Measurements from ENCODE around the gene TUT1. TPM values are rescaled to one million over a fixed set of nuclear protein-coding genes. Genes with fewer than 3 reads are reported as not detected.
A peak's percentile ranks its signal among the peaks of the same experiment; 100 is the strongest.
"Not testable (repeated sequence)": the region's sequence is repeated elsewhere in the genome, so short reads cannot be mapped to it uniquely, and the experiment has no call there.

The TUT1 gene
- total RNA-seq, 1 donor from 2014 or later = 30.4 TPM

DNA sequence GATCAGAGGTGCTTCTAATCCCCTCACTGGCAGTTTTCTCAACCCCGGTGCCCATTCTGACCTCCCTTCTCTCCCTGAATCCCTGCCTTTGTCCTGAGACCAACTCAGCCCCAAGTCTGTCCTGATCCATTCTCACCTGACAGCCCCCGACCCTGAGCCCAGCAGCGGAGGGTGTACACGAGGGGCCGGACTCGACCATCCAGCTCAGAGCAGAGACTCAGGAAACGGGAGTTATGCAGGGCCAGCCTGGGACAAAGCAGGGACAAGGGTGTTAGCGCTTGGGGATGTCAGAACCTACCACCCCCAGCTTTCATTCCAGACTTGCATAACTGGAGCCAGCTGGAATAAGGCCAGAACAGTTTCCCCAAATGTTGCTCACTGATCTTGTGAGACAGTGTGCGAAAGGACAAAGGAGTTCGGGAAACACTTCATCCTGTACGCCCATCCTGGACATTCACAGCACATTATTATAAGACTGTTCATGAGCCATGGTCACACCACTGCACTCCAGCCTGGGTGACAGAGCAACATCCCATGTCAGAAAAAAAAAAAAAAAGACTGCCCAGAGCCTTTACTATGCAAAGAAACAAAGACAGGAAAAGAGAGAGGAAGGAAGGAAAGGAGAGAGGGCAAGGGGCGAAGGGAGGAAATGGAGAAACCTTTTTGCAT is 14.1 kb downstream of the TUT1 start:
- no peak for DNase-seq (ENCODE audit: low spot score)

GRCh38 chr11:62575837-62576236 is 15.5 kb downstream of the TUT1 start:
- no peak for DNase-seq (ENCODE audit: low spot score)

DNA sequence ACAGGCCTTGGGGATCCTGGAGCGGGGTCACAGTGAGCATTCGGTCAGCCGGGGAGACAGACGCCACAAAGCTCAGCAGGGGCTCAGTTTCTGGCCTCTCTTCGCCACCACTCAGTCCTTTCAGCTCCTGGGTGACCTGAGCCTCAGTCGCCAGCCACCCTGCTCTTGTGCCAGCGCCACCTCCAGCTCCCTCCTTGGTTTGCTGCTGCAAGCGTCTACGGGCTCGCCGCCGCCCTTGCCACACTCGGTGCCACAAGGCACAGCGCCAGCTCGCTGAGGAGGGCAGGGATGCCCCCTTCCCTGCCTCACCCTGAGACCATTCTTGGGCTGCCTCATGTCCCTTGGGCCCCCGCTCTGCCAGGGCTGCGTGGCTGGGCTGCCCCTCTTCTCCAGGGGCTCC is 16.2 kb downstream of the TUT1 start:
- DNase-seq (ENCODE audit: low spot score) = no peak

- no peak for DNase-seq (ENCODE audit: low spot score)
Observed at GRCh38 chr11:62574363-62575071, 16.8 kb downstream of the TUT1 start.

GRCh38 chr11:62573592-62574362 is 17.5 kb downstream of the TUT1 start, which contains the start of gene EEF1G:
TSS of gene EEF1G (minus strand) at chr11:62573891. CDS start at chr11:62573842, 49 bp downstream.
- DNase-seq (ENCODE audit: low spot score) = peak; percentile 99

DNA sequence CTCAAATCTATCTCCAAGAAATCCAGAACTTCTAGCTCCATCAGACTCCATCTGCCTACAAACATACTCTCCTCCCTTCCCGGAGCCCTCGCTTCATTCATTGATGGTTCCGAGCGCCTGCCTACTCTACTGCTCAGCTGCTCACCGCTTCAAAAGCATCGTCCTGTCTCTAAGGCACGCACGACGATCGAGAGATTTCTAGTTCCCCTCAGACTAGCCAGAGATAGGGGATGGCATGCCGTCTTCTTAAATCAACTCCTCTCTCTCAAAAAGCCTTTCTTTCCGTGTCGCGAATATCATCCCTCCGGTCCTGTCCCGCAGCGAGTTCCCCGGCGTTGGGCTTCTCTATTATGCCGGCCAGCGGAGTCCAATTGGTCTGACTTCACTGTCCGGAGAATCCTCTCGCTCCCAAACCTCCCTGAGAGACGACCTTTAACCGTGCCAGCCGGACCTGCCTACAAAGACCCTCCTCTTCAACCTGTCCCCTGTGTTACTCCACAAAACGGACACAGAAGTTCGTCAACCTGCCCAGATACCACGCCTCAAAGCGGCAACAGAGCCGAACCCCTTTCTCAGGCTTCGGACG is 18.2 kb downstream of the TUT1 start:
- DNase-seq (ENCODE audit: low spot score) = no peak

DNA sequence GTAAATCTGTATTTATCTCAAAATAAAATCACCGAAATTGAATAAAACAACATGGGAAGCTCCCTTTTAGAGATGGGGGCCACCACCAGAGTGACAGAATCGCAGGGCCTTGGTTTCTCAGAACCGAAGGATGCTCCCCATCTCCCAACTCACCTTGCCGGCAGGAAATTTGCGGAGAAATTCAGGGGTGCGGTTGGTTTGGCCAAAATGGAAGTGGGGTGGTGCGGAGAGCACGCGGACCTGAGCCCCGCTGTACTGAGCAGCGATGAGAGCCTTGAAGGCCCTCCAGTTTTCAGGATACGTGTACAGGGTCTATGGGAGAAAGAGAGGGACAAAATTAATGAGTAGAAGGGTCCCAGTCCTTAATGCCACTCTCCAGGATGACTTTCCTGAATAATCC is 18.9 kb downstream of the TUT1 start:
- DNase-seq (ENCODE audit: low spot score) = no peak

DNA sequence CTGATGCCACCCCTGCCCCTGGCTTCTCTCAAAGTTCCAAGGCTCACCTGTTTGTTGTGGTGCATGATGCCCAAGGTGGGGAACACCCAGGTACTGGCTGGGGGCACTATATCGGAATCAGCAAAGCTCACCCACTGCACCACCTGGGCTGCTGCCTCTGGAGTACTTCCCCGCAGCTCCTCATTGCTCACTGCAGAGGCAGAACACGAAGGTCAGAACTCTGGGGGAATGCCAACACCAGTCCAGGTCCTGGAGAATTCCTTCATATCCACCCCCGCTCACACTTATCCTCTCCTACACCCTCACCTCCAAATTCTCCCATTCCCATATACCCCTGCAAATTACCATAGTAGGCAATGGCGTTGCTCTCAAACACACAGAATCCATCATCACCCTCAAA is 19.8 kb downstream of the TUT1 start:
- not testable (repeated sequence) for DNase-seq (ENCODE audit: low spot score)

- DNase-seq (ENCODE audit: low spot score) = not testable (repeated sequence)
Observed at GRCh38 chr11:62570903-62571302, 20.4 kb downstream of the TUT1 start.

GRCh38 chr11:62569611-62570010 is 21.7 kb downstream of the TUT1 start:
- DNase-seq (ENCODE audit: low spot score) = no peak

DNA sequence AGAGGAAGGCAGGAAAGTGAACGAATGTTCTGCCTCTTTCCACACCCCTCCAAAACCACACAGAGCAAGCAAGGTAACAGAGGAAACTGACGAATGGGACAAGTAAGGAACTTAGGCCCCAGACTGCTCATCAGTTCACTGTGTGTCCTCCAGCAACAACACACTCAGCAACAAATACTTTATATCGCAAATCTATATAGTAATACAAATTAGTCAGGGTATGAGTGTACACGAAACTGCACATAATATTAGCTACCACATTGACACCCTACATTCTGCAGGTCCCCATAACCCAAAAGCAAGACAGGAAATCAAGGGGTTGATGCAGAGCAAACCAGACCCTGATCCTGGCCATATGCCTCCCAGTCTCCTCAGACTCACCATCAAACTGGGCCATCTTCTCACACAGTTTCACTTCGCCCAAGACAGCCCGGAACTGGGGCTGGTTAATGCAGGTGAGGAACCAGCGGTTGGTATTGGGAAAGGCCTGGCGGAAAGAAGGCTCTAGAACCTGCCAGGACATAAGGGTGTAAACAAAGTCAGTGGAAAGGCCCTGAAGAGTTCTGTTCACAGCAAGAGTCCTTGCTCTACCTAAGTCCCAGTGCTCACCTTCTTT is 24.2 kb downstream of the TUT1 start:
- no peak for DNase-seq (ENCODE audit: low spot score)

GRCh38 chr11:62566247-62566646 is 25.1 kb downstream of the TUT1 start:
- no peak for DNase-seq (ENCODE audit: low spot score)

DNA sequence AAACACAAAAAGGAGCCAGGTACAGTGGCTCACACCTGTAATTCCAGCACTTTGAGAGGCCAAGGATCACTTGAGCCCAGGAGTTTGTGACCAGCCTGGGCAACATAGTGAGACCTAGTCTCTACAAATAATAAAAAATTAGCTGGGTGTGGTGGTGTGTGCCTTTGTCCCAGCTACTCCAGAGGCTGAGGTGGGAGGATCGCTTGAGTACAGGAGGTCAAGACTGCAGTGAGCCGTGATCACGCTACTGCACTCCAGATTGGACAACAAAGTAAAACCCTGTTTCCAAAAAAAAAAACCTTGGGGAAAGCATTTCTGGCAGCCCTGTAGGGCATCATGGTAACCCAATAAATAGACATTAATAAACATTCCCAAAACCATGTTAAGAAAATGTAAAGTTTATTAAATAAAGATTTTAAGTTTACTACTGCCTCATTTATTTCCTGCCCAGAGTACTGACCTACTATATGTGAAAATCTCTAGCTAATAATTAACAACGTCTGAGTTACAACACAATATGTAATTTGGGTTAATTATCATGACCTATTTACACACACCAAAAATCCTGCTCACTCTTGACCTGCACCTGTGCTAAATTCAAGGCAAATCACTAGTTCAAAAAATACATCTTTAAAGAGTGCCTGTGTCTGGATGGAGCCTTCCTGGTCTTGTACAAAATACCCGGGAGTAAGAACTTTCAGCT is 26.1 kb downstream of the TUT1 start:
- no peak for DNase-seq (ENCODE audit: low spot score)

DNA sequence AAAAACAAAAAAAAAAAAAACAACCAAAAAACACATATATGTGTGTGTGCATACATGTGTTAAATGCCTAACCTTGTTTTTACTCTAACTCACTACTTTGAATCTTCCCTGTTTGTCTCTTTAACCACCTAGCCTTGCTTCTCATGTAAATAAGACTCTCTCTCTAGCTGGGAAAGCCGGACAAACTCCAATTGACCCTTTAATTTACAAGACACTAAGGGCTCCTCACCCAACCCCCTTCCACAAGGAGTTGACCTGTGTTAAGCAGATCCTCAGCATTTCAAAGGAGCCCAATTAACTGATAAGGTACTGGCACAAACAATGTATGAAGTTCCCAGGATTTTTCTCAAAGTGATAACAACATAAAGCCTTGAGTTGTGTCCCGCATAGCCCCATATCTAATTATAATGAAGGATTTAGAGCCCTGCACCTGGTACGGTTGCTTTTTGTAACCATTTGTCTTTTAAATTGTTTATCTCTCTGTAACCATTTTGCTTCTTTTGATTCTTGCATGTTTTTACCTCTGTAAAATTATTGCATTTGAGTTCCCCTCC is 29.6 kb downstream of the TUT1 start:
- DNase-seq (ENCODE audit: low spot score) = not testable (repeated sequence)

GRCh38 chr11:62560566-62561103 is 30.7 kb downstream of the TUT1 start:
- peak; percentile 92 for DNase-seq (ENCODE audit: low spot score)

- not testable (repeated sequence) for DNase-seq (ENCODE audit: low spot score)
Observed at GRCh38 chr11:62559626-62560025, 31.7 kb downstream of the TUT1 start.

GRCh38 chr11:62559204-62559603 is 32.1 kb downstream of the TUT1 start:
- DNase-seq (ENCODE audit: low spot score) = no peak

DNA sequence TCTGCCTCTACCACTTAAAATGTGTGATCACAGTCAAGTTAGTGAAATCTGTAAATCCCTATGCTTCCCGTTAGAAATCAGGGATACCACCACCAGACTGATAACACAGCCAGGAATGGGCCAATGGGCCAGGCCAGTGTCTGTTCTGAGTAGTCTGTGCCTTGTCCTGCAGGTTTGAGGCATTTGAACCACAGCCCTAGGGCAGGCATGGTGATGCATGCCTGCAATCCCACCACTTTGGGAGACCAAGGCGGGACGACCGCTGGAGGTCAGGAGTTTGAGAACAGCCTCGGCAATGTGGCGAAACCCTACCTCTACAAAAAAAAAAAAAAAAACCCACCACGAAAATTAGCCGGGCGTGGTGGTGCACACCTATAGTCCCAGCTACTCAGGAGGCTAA is 32.7 kb downstream of the TUT1 start:
- no peak for DNase-seq (ENCODE audit: low spot score)

- DNase-seq (ENCODE audit: low spot score) = peak; percentile 43
Observed at GRCh38 chr11:62556875-62557631, 34.3 kb downstream of the TUT1 start.

Measured in ureter (tissue), 1 donor.